SU-DHL-6 (cell line): ENCODE results near the gene GATD1.

Source experiments
- H2AFZ ChIP-seq: fragments of 200-600 bp; sonication (generic); 2 replicates; pipeline ENCODE4 v1.6.1; 2014; ENCODE audit warnings: low read depth, mild to moderate bottlenecking, moderate library complexity, mixed read lengths, antibody characterized with exemption, low read length; ENCODE audit not compliant: severe bottlenecking
- H3F3A ChIP-seq: fragments of 200-600 bp; shearing (Covaris generic); 2 replicates; pipeline ENCODE4 v1.6.0; 2016; ENCODE audit warnings: antibody characterized with exemption, mild to moderate bottlenecking; ENCODE audit not compliant: insufficient read depth
- H3K27ac ChIP-seq: fragments of 200-600 bp; sonication (generic); 2 replicates; pipeline ENCODE4 v1.5.1; 2016; ENCODE audit warnings: low read depth, mild to moderate bottlenecking, low read length, moderate library complexity, mixed read lengths
- H3K27me3 ChIP-seq: fragments of 200-600 bp; sonication (generic), shearing (Covaris generic); 2 replicates; pipeline ENCODE4 v1.6.0; 2014; ENCODE audit warnings: mild to moderate bottlenecking, low read length
- H3K36me3 ChIP-seq: fragments of 200-600 bp; sonication (generic); 2 replicates; pipeline ENCODE4 v1.6.1; 2014; ENCODE audit warnings: mild to moderate bottlenecking, low read length, mixed read lengths
- H3K4me2 ChIP-seq: fragments of 300-600, 200-600 bp; shearing (Covaris generic), sonication (generic); 2 replicates; pipeline ENCODE4 v1.6.0; 2014; ENCODE audit warnings: low read length, low read depth, mild to moderate bottlenecking; ENCODE audit not compliant: poor library complexity, severe bottlenecking
- H3K4me3 ChIP-seq: fragments of 200-600 bp; sonication (generic); 2 replicates; pipeline ENCODE4 v1.5.1; 2014; ENCODE audit warnings: antibody characterized with exemption, low read length, mild to moderate bottlenecking, mixed read lengths; ENCODE audit not compliant: insufficient read depth, poor library complexity, severe bottlenecking
- H3K79me2 ChIP-seq: fragments of 200-600 bp; sonication (generic); 2 replicates; pipeline ENCODE4 v1.6.1; 2014; ENCODE audit warnings: mild to moderate bottlenecking, low read length, moderate library complexity; ENCODE audit not compliant: insufficient read depth
- H3K9ac ChIP-seq: fragments of 200-600 bp; sonication (generic); 2 replicates; pipeline ENCODE4 v1.7.0; 2014; ENCODE audit warnings: mild to moderate bottlenecking, low read length
- H3K9me2 ChIP-seq: fragments of 200-600 bp; sonication (generic); replicated peaks from 2 replicates; pipeline ENCODE4 v1.6.1; 2014; ENCODE audit warnings: low read length; ENCODE audit not compliant: insufficient read depth
- H3K9me3 ChIP-seq: fragments of 200-600 bp; sonication (generic); 2 replicates; pipeline ENCODE4 v1.6.1; 2014; ENCODE audit warnings: low read length, mixed read lengths; ENCODE audit not compliant: insufficient read depth
- H4K20me1 ChIP-seq: fragments of 200-600 bp; sonication (generic); 2 replicates; pipeline ENCODE4 v1.6.1; 2014; ENCODE audit warnings: low read depth, mild to moderate bottlenecking, antibody characterized with exemption, low read length, moderate library complexity, mixed read lengths
- EZH2phosphoT487 ChIP-seq: fragments of 200-600 bp; sonication (generic), shearing (Covaris generic); conservative IDR thresholded peaks from 2 replicates; pipeline ENCODE4 v1.6.1; 2018; ENCODE audit warnings: mild to moderate bottlenecking, antibody characterized with exemption, low read length, moderate library complexity, mixed read lengths
- TF ChIP-seq, protein P1 (sequence below): fragments of 200-600 bp; sonication (generic); IDR thresholded peaks from one replicate; pipeline ENCODE4 v1.5.1; 2017; ENCODE audit warnings: antibody characterized with exemption, mild to moderate bottlenecking, low read length, moderate library complexity; ENCODE audit not compliant: insufficient read depth, poor library complexity, severe bottlenecking

GATD1 gene, protein sequence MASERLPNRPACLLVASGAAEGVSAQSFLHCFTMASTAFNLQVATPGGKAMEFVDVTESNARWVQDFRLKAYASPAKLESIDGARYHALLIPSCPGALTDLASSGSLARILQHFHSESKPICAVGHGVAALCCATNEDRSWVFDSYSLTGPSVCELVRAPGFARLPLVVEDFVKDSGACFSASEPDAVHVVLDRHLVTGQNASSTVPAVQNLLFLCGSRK

DNA sequence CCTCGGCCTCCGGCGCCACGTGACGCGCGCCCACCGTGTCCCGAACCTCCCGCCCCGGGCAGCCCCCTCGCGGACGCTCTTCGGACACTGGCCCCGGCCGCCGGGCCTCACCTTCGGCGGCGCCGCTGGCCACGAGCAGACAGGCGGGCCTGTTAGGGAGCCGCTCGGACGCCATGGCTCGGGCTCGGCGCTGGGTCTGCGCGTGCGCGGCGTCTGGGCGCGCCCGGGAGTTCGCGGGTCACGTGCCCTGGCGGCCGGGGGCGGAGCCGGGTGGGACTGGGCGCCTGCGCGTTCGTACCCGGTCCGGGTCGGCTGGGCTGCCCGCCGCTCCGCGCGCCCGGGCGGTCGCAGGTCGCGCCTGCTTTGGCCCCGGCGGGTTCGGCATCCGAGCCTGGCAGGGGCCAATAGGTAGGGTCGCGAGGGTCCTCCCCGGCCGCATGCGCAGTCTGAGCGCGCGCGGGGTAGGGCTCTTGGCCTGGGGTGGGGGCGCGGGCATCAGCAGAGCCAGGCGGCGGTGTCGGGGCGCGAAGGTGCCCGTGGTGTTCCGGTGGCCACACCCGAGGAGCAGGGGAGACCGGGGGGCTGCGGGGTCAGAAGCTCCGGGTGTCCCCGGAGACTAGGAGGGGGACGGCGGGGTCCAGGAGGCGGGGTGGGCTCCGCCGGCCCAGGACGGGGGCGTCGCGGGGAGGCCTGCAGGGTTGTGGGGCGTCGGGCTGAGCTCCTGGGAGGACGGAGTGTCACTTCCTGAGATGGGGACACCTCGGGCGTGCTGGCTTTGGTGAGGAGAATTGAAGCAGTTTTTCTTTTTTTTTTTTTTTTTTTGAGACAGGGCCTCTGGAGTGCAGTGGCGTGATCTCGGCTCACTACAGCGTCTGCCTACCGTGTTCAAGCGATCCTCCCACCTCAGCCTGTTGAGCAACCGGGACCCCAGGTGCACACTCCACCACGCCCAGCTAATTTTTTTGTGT lies at the start of gene GATD1:
Gene GATD1, minus strand, starts transcription at position 200 of the 968 bp plus-strand sequence. Its CDS starts 25 bp downstream, at position 175.
- Histone ChIP-seq H3K79me2 (peaks cover 54% of the 10 kb centered on the region), H4K20me1 (no peaks in the 10 kb centered on the region), H3K9ac (peak within 1 kb of the TSS; percentile 100), H3K27me3 (no peaks in the 10 kb centered on the region), H3K27ac (peak within 1 kb of the TSS; percentile 77), H3F3A (no peaks in the 10 kb centered on the region), H2AFZ (peak within 1 kb of the TSS; percentile 96), H3K36me3 (no peaks in the 10 kb centered on the region), H3K4me3 (peak within 1 kb of the TSS; percentile 99), H3K4me2 (peak within 1 kb of the TSS; percentile 93), H3K9me3 (no peaks in the 10 kb centered on the region), H3K9me2 (no peaks in the 10 kb centered on the region)
- no peak for TF ChIP-seq EZH2phosphoT487
- TF ChIP-seq, protein P1, sequence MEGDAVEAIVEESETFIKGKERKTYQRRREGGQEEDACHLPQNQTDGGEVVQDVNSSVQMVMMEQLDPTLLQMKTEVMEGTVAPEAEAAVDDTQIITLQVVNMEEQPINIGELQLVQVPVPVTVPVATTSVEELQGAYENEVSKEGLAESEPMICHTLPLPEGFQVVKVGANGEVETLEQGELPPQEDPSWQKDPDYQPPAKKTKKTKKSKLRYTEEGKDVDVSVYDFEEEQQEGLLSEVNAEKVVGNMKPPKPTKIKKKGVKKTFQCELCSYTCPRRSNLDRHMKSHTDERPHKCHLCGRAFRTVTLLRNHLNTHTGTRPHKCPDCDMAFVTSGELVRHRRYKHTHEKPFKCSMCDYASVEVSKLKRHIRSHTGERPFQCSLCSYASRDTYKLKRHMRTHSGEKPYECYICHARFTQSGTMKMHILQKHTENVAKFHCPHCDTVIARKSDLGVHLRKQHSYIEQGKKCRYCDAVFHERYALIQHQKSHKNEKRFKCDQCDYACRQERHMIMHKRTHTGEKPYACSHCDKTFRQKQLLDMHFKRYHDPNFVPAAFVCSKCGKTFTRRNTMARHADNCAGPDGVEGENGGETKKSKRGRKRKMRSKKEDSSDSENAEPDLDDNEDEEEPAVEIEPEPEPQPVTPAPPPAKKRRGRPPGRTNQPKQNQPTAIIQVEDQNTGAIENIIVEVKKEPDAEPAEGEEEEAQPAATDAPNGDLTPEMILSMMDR = no peak

DNA sequence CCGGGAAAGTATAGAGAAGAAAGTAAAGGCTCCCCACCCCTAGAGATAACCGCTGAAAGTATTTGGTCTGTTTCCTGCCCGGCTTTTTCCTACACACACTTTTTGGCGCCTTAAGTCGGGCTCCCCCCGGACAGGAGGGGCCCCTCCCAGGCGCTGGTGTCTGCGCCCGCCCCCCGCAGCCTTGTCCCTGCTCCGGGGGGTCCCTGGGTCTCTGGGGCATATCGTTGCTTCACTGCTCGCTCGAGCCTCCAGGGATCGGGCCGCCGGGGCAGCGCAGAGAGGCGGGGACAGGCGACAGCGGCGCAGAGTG lies 49.5 kb upstream of the GATD1 start:
- peak overlapping the region; percentile 47 for H3K4me2 ChIP-seq
- peak overlapping the region; percentile 15 for H2AFZ ChIP-seq
- peak overlapping the region; percentile 26 for H3K9ac ChIP-seq
- H3K27ac ChIP-seq = no peak overlapping the region
- H3K9me3 ChIP-seq = no peaks in the 10 kb centered on the region
- no peaks in the 10 kb centered on the region for H3K27me3 ChIP-seq
- no peaks in the 10 kb centered on the region for H3K9me2 ChIP-seq
- no peaks in the 10 kb centered on the region for H3K79me2 ChIP-seq
- no peaks in the 10 kb centered on the region for H4K20me1 ChIP-seq
- TF ChIP-seq, protein P1 = no peak
- peak; percentile 94; the same call in 1 of the 2 replicates for TF ChIP-seq EZH2phosphoT487
- peak overlapping the region; percentile 36 for H3K4me3 ChIP-seq
- H3F3A ChIP-seq = no peaks in the 10 kb centered on the region
- H3K36me3 ChIP-seq = no peaks in the 10 kb centered on the region

DNA sequence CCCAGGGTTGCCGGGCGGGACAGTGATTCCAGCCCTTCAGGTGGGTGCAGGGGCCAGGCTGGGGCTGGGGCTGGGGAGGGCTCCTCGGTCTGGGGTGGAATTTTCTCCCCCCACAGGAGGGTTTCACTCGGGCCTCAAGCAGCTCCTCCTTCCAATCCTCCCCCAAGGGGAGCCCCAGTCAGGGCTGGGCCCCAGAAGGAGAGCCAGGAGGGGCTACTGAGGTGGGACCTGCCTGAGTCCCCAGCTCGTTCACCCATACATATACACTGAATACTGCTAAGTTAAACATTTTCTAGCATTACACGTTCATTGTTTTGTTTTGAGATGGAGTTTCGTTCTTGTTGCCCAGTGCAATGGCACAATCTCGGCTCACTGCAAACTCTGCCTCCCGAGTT lies 48.9 kb upstream of the GATD1 start:
- no peaks in the 10 kb centered on the region for H3K36me3 ChIP-seq
- H3K27me3 ChIP-seq = no peaks in the 10 kb centered on the region
- no peak overlapping the region for H2AFZ ChIP-seq
- peak overlapping the region; percentile 47 for H3K4me2 ChIP-seq
- H3K79me2 ChIP-seq = no peaks in the 10 kb centered on the region
- no peaks in the 10 kb centered on the region for H4K20me1 ChIP-seq
- no peaks in the 10 kb centered on the region for H3K9me3 ChIP-seq
- no peak overlapping the region for H3K9ac ChIP-seq
- H3K27ac ChIP-seq = no peak overlapping the region
- TF ChIP-seq, protein P1 = no peak
- H3K4me3 ChIP-seq = no peak overlapping the region
- no peaks in the 10 kb centered on the region for H3F3A ChIP-seq
- H3K9me2 ChIP-seq = no peaks in the 10 kb centered on the region
